ENCODE data around the gene IFITM1. TPM values are rescaled to one million over a fixed set of nuclear protein-coding genes. Genes with fewer than 3 reads are reported as not detected.
A peak's percentile ranks its signal among the peaks of the same experiment; 100 is the strongest.
"Not testable (repeated sequence)": the region's sequence is repeated elsewhere in the genome, so short reads cannot be mapped to it uniquely, and the experiment has no call there.

The IFITM1 gene
- total and polyA plus RNA-seq, 8 donors = 10.0 to 54.5 (median 26.4) TPM

GRCh38 chr11:315051-315481 lies 1.2 kb downstream of the IFITM1 start:
- no peak for TF ChIP-seq CTCF (IDR thresholded peaks at IDR 0.05)
- H3K27ac ChIP-seq = no peak overlapping the region
- intact Hi-C loops (cut with DNase I) = no loop called here
- DNase-seq = peak in 2 of 6 donors; percentile 18 to 24
- no peaks in the 10 kb centered on the region for H3K36me3 ChIP-seq
- H3K27me3 ChIP-seq = no peaks in the 10 kb centered on the region
- H3K4me3 ChIP-seq = peak overlapping the region in 3 of 4 donors; percentile 14 to 41 (median 18)
- peaks cover 0 to 3% (median 0%) of the 10 kb centered on the region in 3 donors for H3K4me1 ChIP-seq
- ATAC-seq = no peak
- 80 to 81% methylated on average over 9 of the region's 9 CpGs for WGBS, 2 donors
- H3K9me3 ChIP-seq = no peaks in the 10 kb centered on the region
- FAIRE-seq = no peak

DNA sequence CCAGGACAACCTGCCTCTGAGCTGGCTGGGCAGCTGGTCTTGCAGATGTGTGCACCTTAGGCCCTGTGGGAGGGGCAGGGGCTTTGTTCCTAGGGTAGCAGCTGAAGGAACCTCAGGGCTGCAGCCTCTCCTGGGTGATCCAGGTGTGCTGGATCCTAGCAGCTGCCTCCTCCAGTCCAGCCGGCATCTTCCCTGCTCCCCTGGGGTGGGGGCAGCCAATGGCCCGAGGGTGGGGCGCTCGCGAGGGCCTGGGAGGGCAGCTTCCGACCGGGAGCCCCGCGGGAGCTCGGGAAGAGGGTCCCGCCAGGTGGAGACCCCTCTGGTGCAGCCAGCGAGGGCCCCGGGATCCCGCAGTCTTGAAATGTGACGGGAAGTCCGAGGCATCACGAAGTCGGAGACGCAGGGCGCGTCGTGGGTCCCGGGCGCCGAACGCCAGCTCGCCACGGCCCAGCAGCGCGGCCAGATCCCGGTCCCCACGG lies 1.7 kb downstream of the IFITM1 start:
- WGBS, 2 donors = 44% methylated on average over 32 of the region's 32 CpGs
- intact Hi-C loops (cut with DNase I) = no loop called here
- Histone ChIP-seq H3K36me3 (no peaks in the 10 kb centered on the region), H3K4me3 (peak overlapping the region; percentile 7 to 41 (median 16)), H3K9me3 (no peaks in the 10 kb centered on the region), H3K27ac (peak overlapping the region in 3 of 4 donors; percentile 7 to 31 (median 18)), H3K4me1 (peaks cover 0 to 3% (median 0%) of the 10 kb centered on the region in 3 donors), H3K27me3 (no peaks in the 10 kb centered on the region)
- DNase-seq (peak in 3 of 6 donors; percentile 22 to 73 (median 40)), ATAC-seq (no peak), FAIRE-seq (no peak)
- no peak for TF ChIP-seq CTCF (IDR thresholded peaks at IDR 0.05)

GRCh38 chr11:316031-316701 lies 2.3 kb downstream of the IFITM1 start:
- H3K9me3 ChIP-seq = no peaks in the 10 kb centered on the region
- H3K36me3 ChIP-seq = no peaks in the 10 kb centered on the region
- peak overlapping the region in 3 of 4 donors; percentile 7 to 31 (median 18) for H3K27ac ChIP-seq
- FAIRE-seq (no peak), DNase-seq (peak in 4 of 6 donors; percentile 33 to 82 (median 62)), ATAC-seq (no peak)
- WGBS, 2 donors = 16 to 19% methylated on average over 51 to 64 of the region's 64 CpGs
- TF ChIP-seq CTCF (IDR thresholded peaks at IDR 0.05) = no peak
- intact Hi-C loops (cut with DNase I) = no loop called here
- peak overlapping the region; percentile 7 to 41 (median 16) for H3K4me3 ChIP-seq
- peaks cover 0 to 3% (median 0%) of the 10 kb centered on the region in 3 donors for H3K4me1 ChIP-seq
- H3K27me3 ChIP-seq = no peaks in the 10 kb centered on the region

- no peak for DNase-seq
- no peak for TF ChIP-seq CTCF (IDR thresholded peaks at IDR 0.05)
- H3K4me1 ChIP-seq = peaks cover 0 to 3% (median 0%) of the 10 kb centered on the region in 3 donors
- no peak for ATAC-seq
- intact Hi-C loops (cut with DNase I) = no loop called here
- WGBS, 2 donors = 63 to 70% methylated on average over 7 of the region's 7 CpGs
- H3K4me3 ChIP-seq = peak overlapping the region in 1 of 4 donors; percentile 41
- H3K27ac ChIP-seq = no peak overlapping the region
- no peak for FAIRE-seq
- H3K27me3 ChIP-seq = no peaks in the 10 kb centered on the region
- H3K9me3 ChIP-seq = no peaks in the 10 kb centered on the region
- H3K36me3 ChIP-seq = no peaks in the 10 kb centered on the region
Measured at GRCh38 chr11:316891-317301, 3.1 kb downstream of the IFITM1 start.

DNA sequence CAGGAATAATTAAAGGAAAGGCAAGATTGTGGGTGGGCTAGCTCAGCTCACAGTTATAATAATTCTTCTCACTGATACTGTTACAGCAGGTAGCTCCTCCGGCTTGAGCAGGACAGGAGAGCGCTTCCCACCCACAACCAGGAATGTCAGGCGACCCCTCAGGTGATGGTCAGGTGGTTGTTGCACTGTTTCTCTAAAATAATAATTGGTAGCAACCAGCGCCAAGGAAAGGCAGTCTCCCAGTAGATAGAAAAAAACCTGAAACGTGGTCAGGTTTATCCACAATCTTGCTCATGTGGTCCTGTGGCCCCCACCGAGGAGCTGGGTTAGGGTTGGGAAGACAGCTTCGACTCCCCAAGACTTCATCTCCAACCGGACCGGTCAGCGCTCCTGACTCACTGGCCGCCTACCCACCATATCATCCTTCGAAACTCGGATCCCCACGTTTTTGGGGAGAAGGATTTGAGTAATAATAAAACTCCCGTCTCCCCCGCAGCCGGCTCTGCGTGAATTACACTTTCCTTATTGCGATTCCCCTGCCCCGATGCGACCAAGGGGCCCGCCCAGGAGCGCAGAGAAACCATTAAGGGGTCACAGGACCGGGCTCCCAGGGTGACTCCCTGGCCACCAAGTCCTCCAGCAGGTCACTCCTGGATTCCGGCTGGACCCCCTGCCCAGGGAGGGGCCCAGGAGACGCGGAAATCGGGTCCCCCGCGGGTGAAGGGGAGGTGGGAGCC lies 4.0 kb downstream of the IFITM1 start:
- WGBS, 2 donors = 25 to 43% methylated on average over 8 to 16 of the region's 30 CpGs
- not testable (repeated sequence) for H3K27me3 ChIP-seq, FAIRE-seq

GRCh38 chr11:318405-319120 lies 4.7 kb downstream of the IFITM1 start:
- H3K36me3 ChIP-seq; FAIRE-seq; intact Hi-C loops (cut with DNase I); H3K4me1 ChIP-seq; H3K9me3 ChIP-seq; H3K27me3 ChIP-seq: not testable (repeated sequence)
- H3K27ac ChIP-seq = peak overlapping the region; percentile 33 to 98 (median 72)
- ATAC-seq (peak; percentile 70 to 80 (median 76)), DNase-seq (peak in 1 of 6 donors; percentile 59)
- peak overlapping the region; percentile 20 to 78 (median 46) for H3K4me3 ChIP-seq
- 0% methylated on average over 9 to 15 of the region's 79 CpGs for WGBS, 2 donors

More for the DNA sequence above, 4.0 kb downstream of the IFITM1 start:
- H3K9me3 ChIP-seq; H3K4me1 ChIP-seq; H3K27ac ChIP-seq; intact Hi-C loops (cut with DNase I); H3K36me3 ChIP-seq: not testable (repeated sequence)
- DNase-seq = peak in 1 of 6 donors; percentile 53
- peak overlapping the region in 1 of 4 donors; percentile 29 for H3K4me3 ChIP-seq
- peak in 1 of 4 donors; percentile 2 for ATAC-seq

- not testable (repeated sequence) for FAIRE-seq
Measured at GRCh38 chr11:319121-319887, 5.5 kb downstream of the IFITM1 start.

More at GRCh38 chr11:319121-319887, 5.5 kb downstream of the IFITM1 start:
- H3K9me3 ChIP-seq; H3K4me1 ChIP-seq; H3K27me3 ChIP-seq; H3K36me3 ChIP-seq; intact Hi-C loops (cut with DNase I): not testable (repeated sequence)
- DNase-seq (peak in 3 of 6 donors; percentile 42 to 81 (median 70)), ATAC-seq (peak; percentile 59 to 68 (median 63))
- peak overlapping the region; percentile 58 to 98 (median 72) for H3K27ac ChIP-seq
- WGBS, 2 donors = 5 to 18% methylated on average over 18 to 20 of the region's 29 CpGs
- H3K4me3 ChIP-seq = peak overlapping the region; percentile 20 to 78 (median 46)
